UCSD-AML1 (cell line): ENCODE measurements around the gene IFNL1.
"Not testable (repeated sequence)": the region's sequence is repeated elsewhere in the genome, so short reads cannot be mapped to it uniquely, and the experiment has no call there.

Experiments
- DNase-seq: peaks from one replicate; lab custom pipeline; 2025; ENCODE audit not compliant: unreplicated experiment; lab: John Stamatoyannopoulos, UW

Gene IFNL1

GRCh38 chr19:39328046-39328705 is 32.0 kb downstream of the IFNL1 start:
- peak; percentile 74 for DNase-seq

- no peak for DNase-seq
Observed at GRCh38 chr19:39329948-39330347, 33.7 kb downstream of the IFNL1 start.

- DNase-seq, result no peak
Observed at GRCh38 chr19:39332293-39332692, 36.1 kb downstream of the IFNL1 start.

GRCh38 chr19:39332738-39333137 is 36.5 kb downstream of the IFNL1 start:
- not testable (repeated sequence) for DNase-seq

- DNase-seq, result no peak
Observed at GRCh38 chr19:39333507-39333906, 37.3 kb downstream of the IFNL1 start.

GRCh38 chr19:39334444-39334976 is 38.3 kb downstream of the IFNL1 start:
- no peak for DNase-seq

GRCh38 chr19:39335168-39335548 is 39.0 kb downstream of the IFNL1 start:
- peak; percentile 56 for DNase-seq

GRCh38 chr19:39336483-39336882 is 40.3 kb downstream of the IFNL1 start:
- no peak for DNase-seq

- no peak for DNase-seq
Observed at GRCh38 chr19:39339674-39340073, 43.5 kb downstream of the IFNL1 start.

- DNase-seq, result not testable (repeated sequence)
Observed at GRCh38 chr19:39340156-39340555, 43.9 kb downstream of the IFNL1 start.

- no peak for DNase-seq
Observed at GRCh38 chr19:39341129-39341718, 45.0 kb downstream of the IFNL1 start.

GRCh38 chr19:39341719-39342604 is 45.8 kb downstream of the IFNL1 start, which contains the start of gene SAMD4B:
Gene SAMD4B, plus strand, starts transcription at chr19:39342421. Its CDS starts 14,473 bp downstream, at chr19:39356894.
- peak; percentile 99 for DNase-seq

- no peak for DNase-seq
Observed at GRCh38 chr19:39342647-39343305, 46.6 kb downstream of the IFNL1 start.

- DNase-seq, result no peak
Observed at GRCh38 chr19:39345956-39346355, 49.7 kb downstream of the IFNL1 start.

- no peak for DNase-seq
Observed at GRCh38 chr19:39347332-39348164, 51.3 kb downstream of the IFNL1 start.
